Mucosa of rectum (tissue), 2 donors: ENCODE measurements around the gene CDH18.
"Not testable (repeated sequence)": the region's sequence is repeated elsewhere in the genome, so short reads cannot be mapped to it uniquely, and the experiment has no call there.

Source experiments
- H3K27ac ChIP-seq, 2 donors: one replicate each; pipeline ENCODE4 v1.7.0; 2013; ENCODE audit warnings: inconsistent platforms in 2 of 2, low read depth in 2 of 2, low read length in 2 of 2
- H3K27me3 ChIP-seq, 2 donors: one replicate each; pipeline ENCODE4 v1.7.0; 2013; ENCODE audit warnings: low read length in 2 of 2; ENCODE audit not compliant: control insufficient read depth in 2 of 2, insufficient read depth in 2 of 2
- H3K36me3 ChIP-seq, 2 donors: one replicate each; pipeline ENCODE4 v1.7.0; 2013; ENCODE audit warnings: low read length in 2 of 2; ENCODE audit not compliant: control insufficient read depth in 2 of 2, insufficient read depth in 2 of 2
- H3K4me1 ChIP-seq, 2 donors: one replicate each; pipeline ENCODE4 v1.7.0; 2013; ENCODE audit warnings: low read length in 2 of 2, mild to moderate bottlenecking in 1 of 2; ENCODE audit not compliant: control insufficient read depth in 2 of 2, insufficient read depth in 2 of 2
- H3K4me3 ChIP-seq, 2 donors: one replicate each; pipeline ENCODE4 v1.7.0; 2013; ENCODE audit warnings: low read length in 2 of 2
- H3K9ac ChIP-seq, 2 donors: one replicate each; pipeline ENCODE4 v1.7.0; 2013; ENCODE audit warnings: low read length in 2 of 2, low read depth in 1 of 2, mild to moderate bottlenecking in 1 of 2
- H3K9me3 ChIP-seq, 2 donors: one replicate each; pipeline ENCODE4 v1.7.0; 2013; ENCODE audit warnings: low read length in 2 of 2; ENCODE audit not compliant: control insufficient read depth in 2 of 2
- donor health status: healthy.
- donor health status: Normal muscosa, but diverticular disease.

CDH18 gene

DNA sequence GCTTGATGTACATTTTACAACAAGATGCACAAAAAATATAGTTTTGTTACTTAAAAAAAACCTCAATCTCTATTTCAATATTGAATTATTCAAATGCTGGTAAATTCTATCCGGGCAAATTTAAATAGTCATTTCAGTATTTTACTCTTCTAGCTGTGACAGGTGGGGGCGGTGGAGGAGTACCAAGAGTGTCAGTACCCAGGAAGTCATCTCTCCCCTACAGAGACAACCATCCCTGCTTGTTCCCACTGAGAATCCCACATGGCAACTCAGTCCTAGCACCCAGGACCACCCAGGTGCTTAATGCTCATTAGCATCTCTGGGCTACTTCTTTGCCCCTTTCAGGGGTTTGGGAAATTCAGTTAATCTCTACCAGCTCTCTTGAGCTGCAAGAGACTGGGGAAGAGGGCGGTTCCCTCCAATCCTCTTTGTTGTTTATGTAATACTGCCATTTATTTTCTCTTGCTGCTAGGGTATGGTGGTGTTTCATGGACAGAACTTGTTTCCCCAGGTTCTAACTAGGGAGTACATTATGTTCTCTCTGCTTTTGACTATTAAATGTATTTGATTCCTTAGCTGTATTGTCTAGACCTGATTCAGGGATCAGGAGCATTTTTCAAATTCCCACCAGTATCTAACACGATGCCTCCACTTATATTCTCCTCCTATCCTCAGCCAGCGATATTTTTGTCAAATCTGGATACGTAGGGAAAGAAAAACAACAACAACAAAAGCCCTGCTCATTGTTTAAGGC is 122.5 kb downstream of the CDH18 start:
- Histone ChIP-seq H3K9me3 (peaks cover 0 to 3% of the 10 kb centered on the region in 2 donors), H3K36me3 (no peaks in the 10 kb centered on the region), H3K4me3 (no peak overlapping the region)

DNA sequence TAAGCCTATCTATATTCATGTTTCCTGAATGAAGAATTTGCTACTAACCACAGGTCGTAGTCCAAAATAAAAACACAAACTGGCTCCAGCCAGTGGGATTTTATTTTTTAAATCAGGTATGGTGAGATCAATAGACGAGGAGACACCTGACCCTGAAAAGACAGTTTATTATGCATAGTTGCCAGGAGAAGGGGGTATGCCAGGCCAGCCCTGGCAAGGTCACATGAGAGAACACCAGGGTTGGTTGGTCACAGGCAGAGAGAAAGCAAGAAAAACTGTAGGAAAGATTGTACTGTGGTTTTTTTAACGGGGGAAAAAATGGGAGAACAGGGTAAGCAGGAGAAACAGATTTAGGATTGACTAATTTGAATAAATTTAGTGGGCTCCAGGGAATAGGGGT is 125.3 kb downstream of the CDH18 start:
- Histone ChIP-seq H3K4me3 (no peak overlapping the region), H3K9ac (no peak overlapping the region), H3K36me3 (no peaks in the 10 kb centered on the region), H3K9me3 (peaks cover 0 to 3% of the 10 kb centered on the region in 2 donors), H3K27me3 (no peaks in the 10 kb centered on the region), H3K4me1 (no peaks in the 10 kb centered on the region), H3K27ac (no peak overlapping the region)

More for the DNA sequence above, 122.5 kb downstream of the CDH18 start:
- Histone ChIP-seq H3K9ac (no peak overlapping the region), H3K27ac (no peak overlapping the region), H3K4me1 (no peaks in the 10 kb centered on the region), H3K27me3 (no peaks in the 10 kb centered on the region)

DNA sequence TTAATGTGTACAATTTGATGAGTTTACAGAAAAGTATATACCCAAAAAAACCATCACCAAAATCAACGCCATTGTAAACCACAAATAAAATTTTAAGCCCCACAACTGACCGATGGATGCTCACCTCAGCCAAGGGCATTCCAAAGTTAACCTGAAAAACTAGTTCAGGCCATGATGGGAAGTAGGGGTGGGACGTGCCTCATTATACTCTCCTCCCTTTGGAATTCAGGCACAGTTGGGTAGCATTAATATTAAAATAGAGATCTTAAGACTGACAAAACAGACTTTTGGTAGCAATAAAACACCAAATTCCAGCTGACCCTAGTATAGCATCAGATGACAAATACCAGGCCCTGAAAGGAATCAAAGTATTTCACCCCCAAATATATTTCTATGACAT is 129.0 kb downstream of the CDH18 start:
- Histone ChIP-seq H3K27me3 (no peaks in the 10 kb centered on the region), H3K36me3 (no peaks in the 10 kb centered on the region), H3K9ac (no peak overlapping the region), H3K4me3 (no peak overlapping the region), H3K27ac (no peak overlapping the region), H3K4me1 (no peaks in the 10 kb centered on the region), H3K9me3 (peaks cover 0 to 3% of the 10 kb centered on the region in 2 donors)

DNA sequence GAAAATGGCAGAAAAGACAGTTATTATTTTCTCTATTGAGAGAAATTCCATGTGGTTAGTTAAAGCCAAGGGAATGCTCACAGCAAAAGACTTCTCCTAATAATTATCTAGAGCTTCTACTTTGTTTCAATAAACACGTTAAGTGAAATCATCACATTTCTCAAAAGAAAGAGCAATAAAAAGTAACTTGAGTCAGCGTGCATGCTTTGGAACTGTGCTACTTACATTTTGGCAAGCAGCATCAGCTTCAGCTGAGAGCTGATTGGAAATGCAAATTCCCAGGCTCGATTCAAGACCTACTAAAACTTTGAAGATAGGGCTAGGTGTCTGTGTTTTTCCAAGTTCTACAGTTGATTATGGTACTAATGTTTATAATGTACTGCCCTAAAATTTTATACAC is 132.1 kb downstream of the CDH18 start:
- Histone ChIP-seq H3K4me1 (no peaks in the 10 kb centered on the region), H3K9me3 (no peaks in the 10 kb centered on the region), H3K4me3 (no peak overlapping the region), H3K27ac (no peak overlapping the region), H3K36me3 (no peaks in the 10 kb centered on the region), H3K9ac (no peak overlapping the region), H3K27me3 (no peaks in the 10 kb centered on the region)

DNA sequence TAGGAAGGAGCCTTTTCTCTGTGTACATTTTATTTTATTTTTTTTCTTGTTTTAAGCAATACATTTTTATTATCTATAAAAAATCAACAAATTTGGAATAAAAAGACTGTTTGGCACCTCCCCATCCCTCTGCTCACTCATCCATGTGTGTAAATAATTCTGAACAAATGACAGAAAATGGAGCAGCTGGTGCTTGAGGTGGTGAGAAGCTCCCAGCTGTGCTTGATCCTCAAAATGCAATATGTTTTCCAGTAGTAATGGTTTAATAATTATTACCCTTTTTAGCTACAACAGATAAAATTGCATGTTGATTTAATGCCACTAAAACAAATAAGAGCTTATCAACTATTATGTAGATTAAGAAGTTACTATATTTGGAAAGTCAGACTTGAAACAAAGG is 132.5 kb downstream of the CDH18 start:
- no peaks in the 10 kb centered on the region for H3K4me1 ChIP-seq
- H3K9ac ChIP-seq = no peak overlapping the region
- no peaks in the 10 kb centered on the region for H3K27me3 ChIP-seq
- no peak overlapping the region for H3K27ac ChIP-seq
- no peaks in the 10 kb centered on the region for H3K36me3 ChIP-seq
- H3K4me3 ChIP-seq = no peak overlapping the region
- H3K9me3 ChIP-seq = no peaks in the 10 kb centered on the region

DNA sequence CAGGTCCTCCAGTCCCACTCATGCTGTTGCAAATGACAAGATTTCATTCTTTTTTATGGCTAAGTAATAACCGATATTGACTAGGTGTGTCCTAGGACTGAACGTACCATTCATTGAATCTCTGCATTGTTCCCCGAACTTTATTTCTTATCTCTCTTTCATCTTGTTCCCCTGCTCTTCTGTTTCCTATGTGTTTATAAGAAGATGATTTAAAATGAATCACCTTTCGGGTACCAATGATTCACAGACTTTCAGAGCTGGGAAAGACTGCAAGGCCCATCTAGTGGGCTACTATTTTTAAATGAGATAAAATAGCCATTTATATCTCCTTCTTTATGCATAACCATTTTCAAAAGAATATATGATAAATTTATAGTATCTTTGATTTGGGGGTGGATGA is 133.0 kb downstream of the CDH18 start:
- no peaks in the 10 kb centered on the region for H3K27me3 ChIP-seq
- H3K4me1 ChIP-seq = no peaks in the 10 kb centered on the region
- no peak overlapping the region for H3K9ac ChIP-seq
- no peaks in the 10 kb centered on the region for H3K36me3 ChIP-seq
- no peak overlapping the region for H3K27ac ChIP-seq
- H3K4me3 ChIP-seq = no peak overlapping the region
- no peaks in the 10 kb centered on the region for H3K9me3 ChIP-seq

DNA sequence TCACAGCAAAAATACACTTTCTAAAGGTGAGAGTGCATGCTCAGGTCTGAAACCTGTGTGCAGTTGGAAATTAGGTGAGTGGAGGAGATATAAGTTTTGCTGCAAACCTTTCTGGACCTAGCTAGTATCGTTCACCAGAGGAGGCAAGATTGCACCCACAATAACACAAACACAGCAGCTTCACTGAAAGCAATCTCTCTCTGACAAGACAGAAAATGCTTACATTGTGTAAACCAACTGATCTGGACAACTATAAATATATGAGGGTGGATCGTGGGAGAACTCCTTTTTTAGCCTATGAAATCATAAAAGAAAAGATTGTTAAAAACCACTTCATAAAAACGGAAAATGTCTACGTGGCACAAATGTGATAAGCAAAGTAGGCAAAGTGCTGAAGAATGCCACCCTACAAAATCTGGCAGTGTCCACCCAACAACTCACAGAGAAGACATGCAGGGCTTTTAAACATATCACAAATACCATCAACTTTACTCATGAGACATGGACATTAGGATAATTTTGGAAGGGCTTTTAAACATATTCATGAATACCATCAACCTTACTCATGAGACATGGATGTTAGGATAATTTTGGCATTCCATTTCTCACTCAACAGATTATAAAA is 134.3 kb downstream of the CDH18 start:
- H3K4me3 ChIP-seq = no peak overlapping the region
- H3K9me3 ChIP-seq = no peaks in the 10 kb centered on the region
- H3K27ac ChIP-seq = no peak overlapping the region
- no peaks in the 10 kb centered on the region for H3K27me3 ChIP-seq
- H3K36me3 ChIP-seq = no peaks in the 10 kb centered on the region
- no peaks in the 10 kb centered on the region for H3K4me1 ChIP-seq
- H3K9ac ChIP-seq = no peak overlapping the region

DNA sequence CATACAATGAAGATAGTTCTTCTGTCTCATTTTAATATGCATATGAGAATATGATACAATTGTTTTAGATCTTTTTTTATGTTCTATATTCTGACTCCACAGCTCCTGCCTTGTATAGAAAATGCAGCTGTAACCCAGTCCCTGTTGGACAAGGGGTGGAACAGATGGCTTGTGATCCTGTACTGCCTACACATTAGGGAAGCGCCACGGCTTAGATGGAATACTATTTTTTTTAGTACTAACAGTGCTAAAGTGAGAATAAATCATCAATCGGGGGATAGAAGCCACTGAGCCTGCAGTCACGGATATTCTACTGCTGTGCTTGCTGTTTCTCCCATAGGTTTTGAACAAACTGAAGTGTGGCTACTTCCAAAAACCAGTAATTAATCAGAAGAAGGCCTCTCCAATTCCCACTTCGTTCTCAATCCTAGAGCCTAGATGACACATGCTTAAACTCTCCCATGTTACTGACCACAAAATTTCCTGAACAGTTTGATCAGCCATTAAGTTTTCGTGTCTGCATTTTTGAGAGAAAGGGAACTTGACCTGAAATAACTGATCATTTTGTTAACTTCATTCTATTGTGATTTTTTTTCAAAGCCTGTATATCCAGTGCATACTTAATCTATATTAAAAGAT is 150.3 kb downstream of the CDH18 start:
- no peaks in the 10 kb centered on the region for H3K36me3 ChIP-seq
- no peak overlapping the region for H3K27ac ChIP-seq
- H3K4me1 ChIP-seq = no peaks in the 10 kb centered on the region
- no peaks in the 10 kb centered on the region for H3K27me3 ChIP-seq
- H3K9me3 ChIP-seq = peaks cover 0 to 4% of the 10 kb centered on the region in 2 donors
- no peak overlapping the region for H3K4me3 ChIP-seq
- no peak overlapping the region for H3K9ac ChIP-seq

DNA sequence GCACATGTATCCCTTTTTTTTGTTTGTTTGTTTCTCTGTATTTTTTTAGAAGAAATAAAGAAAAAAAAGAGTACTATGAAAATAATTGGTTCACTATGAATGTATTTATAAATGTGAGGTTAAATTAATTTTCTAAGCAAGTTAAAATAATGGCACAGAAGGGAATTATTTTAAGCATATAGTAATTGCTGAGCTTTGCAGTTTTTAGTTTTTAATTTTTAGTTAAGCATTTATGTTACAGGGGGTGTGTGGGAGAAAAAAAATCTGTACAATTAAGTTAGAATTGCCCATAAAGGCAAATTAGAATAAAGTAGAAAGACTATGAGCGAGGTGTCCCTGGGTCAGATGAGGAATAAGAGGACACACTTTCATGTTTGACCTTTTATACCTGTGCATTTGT is 152.6 kb downstream of the CDH18 start:
- H3K9me3 ChIP-seq = peaks cover 0 to 4% of the 10 kb centered on the region in 2 donors

DNA sequence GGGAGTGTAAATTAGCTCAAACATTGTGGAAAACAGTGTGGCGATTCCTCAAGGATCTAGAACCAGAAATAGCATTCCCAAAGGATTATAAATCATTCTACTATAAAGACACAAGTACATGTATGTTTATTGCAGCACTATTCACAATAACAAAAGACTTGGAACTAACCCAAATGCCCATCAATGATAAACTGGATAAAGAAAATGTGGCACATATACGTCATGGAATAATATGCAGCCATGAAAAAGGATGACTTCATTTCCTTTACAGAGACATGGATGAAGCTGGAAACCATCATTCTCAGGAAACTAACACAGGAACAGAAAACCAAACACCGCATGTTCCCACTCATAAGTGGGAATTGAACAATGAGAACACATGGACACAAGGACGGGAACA is 175.3 kb downstream of the CDH18 start:
- H3K27me3 ChIP-seq, H3K9ac ChIP-seq, H3K4me3 ChIP-seq: not testable (repeated sequence)

More for the DNA sequence above, 152.6 kb downstream of the CDH18 start:
- H3K27me3 ChIP-seq = no peaks in the 10 kb centered on the region
- H3K27ac ChIP-seq = no peak overlapping the region
- H3K4me3 ChIP-seq = no peak overlapping the region
- no peaks in the 10 kb centered on the region for H3K4me1 ChIP-seq
- H3K36me3 ChIP-seq = no peaks in the 10 kb centered on the region
- H3K9ac ChIP-seq = no peak overlapping the region

More for the DNA sequence above, 175.3 kb downstream of the CDH18 start:
- H3K36me3 ChIP-seq, H3K27ac ChIP-seq, H3K9me3 ChIP-seq, H3K4me1 ChIP-seq: not testable (repeated sequence)
